Measurements from ENCODE around the gene C6orf62.

DNA sequence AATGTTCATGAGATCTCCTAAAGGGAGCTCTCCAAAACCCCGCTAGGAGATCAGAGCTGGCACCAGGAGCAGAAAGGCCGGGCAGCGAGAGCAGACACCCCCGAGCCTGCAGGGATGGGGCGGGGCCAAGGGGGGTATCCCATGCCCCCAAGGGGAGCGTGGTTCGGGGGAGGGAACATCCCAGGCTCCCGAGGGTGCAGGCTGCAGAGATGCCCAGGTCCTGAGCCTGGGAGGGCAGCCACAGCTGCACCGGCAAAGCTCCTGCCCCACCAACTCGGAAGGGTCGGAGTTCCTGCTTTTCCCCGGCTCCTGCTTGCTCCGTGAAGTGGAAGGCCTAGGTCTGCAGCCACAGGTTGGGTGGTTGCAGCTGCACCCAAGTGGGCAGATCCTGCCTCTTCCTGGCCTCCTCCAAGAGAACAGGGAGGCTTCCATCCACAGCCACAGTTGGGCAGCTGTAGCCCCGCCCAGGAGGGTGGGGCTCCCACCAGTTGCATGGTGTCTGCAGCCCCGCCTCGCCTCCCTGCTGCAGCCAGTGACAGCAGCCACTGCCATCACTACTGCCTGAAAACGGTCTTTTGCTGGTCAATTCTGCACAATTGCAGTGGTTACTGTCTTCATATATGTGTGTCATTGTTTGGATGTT lies 42.4 kb upstream of the C6orf62 start:
- no peak for TF ChIP-seq GATA3 (IDR thresholded peaks at IDR 0.05; ENCODE audit: low read depth, low read length)
- no peak for TF ChIP-seq GATA2 (IDR thresholded peaks at IDR 0.05; ENCODE audit: low read depth, low read length)

All from SH-SY5Y (cell line).